IMR-90 (cell line): ENCODE results near the gene PSMD11. TPM values are rescaled to one million over a fixed set of nuclear protein-coding genes. Genes with fewer than 3 reads are reported as not detected.

ENCODE experiments used
- ATAC-seq: fragments of 200-7000 bp; cut with Tn5 transposase; 2 replicates; pipeline ENCODE4 v1.9.1; 2020; ENCODE audit warnings: low read depth, mild to moderate bottlenecking, moderate library complexity
- BruUV-seq: library from RNA; stranded (reverse); fragments of 400-500 nt; replicated peaks from 2 replicates; lab custom pipeline; 2021; lab: Mats Ljungman, UMichigan
- CTCF ChIA-PET: fragments of 300-600 bp; formaldehyde crosslinking; extraction: SDS; loops from one replicate; lab custom pipeline; 2021; ENCODE audit warnings: antibody characterized with exemption; lab: Yijun Ruan, JAX
- POLR2A ChIA-PET: fragments of 300-600 bp; sonication (Branson Sonifier 250); formaldehyde crosslinking; loops from one replicate; lab custom pipeline; 2022; ENCODE audit warnings: antibody characterized with exemption; ENCODE audit not compliant: unreplicated experiment; lab: Charles Lee
- DNase-seq: peaks from one replicate; pipeline ENCODE4 v3.0.0; 2013
- H2AFZ ChIP-seq: replicated peaks from 2 replicates; pipeline ENCODE3; 2013; ENCODE audit warnings: low read length, mild to moderate bottlenecking; ENCODE audit not compliant: poor library complexity
- H2AK5ac ChIP-seq: 2 replicates; pipeline ENCODE4 v1.6.1; 2013; ENCODE audit warnings: low read depth, low read length, inconsistent platforms
- H2AK9ac ChIP-seq: replicated peaks from 2 replicates; pipeline ENCODE3; 2013; ENCODE audit warnings: mild to moderate bottlenecking, low read depth, low read length, moderate library complexity; ENCODE audit not compliant: poor library complexity
- H2BK120ac ChIP-seq: 2 replicates; pipeline ENCODE4 v1.6.1; 2013; ENCODE audit warnings: low read depth, low read length, inconsistent platforms
- H2BK15ac ChIP-seq: 3 replicates; pipeline ENCODE4 v1.6.1; 2013; ENCODE audit warnings: low read depth, low read length, inconsistent platforms
- H2BK20ac ChIP-seq: 2 replicates; pipeline ENCODE4 v1.6.1; 2013; ENCODE audit warnings: low read depth, mild to moderate bottlenecking, inconsistent platforms, low read length, moderate library complexity
- H2BK5ac ChIP-seq: 2 replicates; pipeline ENCODE4 v1.6.1; 2013; ENCODE audit warnings: mild to moderate bottlenecking, low read depth, low read length, inconsistent platforms; ENCODE audit not compliant: poor library complexity, severe bottlenecking
- H3K14ac ChIP-seq: replicated peaks from 2 replicates; pipeline ENCODE4 v1.6.1; 2013; ENCODE audit warnings: low read depth, low read length, inconsistent platforms
- H3K18ac ChIP-seq: 2 replicates; pipeline ENCODE4 v1.6.1; 2013; ENCODE audit warnings: low read depth, low read length, control low read depth
- H3K23ac ChIP-seq: 2 replicates; pipeline ENCODE4 v1.6.1; 2013; ENCODE audit warnings: low read depth, low read length, inconsistent platforms
- H3K27ac ChIP-seq: 2 replicates; pipeline ENCODE4 v1.5.1; 2013; ENCODE audit warnings: mild to moderate bottlenecking, control low read depth, low read length; ENCODE audit not compliant: insufficient read depth
- H3K27me3 ChIP-seq: 2 replicates; pipeline ENCODE4 v1.6.1; 2013; ENCODE audit warnings: low read length; ENCODE audit not compliant: control insufficient read depth, insufficient read depth
- H3K36me3 ChIP-seq: 2 replicates; pipeline ENCODE4 v1.6.1; 2013; ENCODE audit warnings: low read length, mixed read lengths; ENCODE audit not compliant: control insufficient read depth, insufficient read depth
- H3K4ac ChIP-seq: 2 replicates; pipeline ENCODE4 v1.6.1; 2013; ENCODE audit warnings: low read depth, low read length, inconsistent platforms
- H3K4me1 ChIP-seq: 2 replicates; pipeline ENCODE4 v1.6.1; 2013; ENCODE audit warnings: low read length, mixed read lengths; ENCODE audit not compliant: control insufficient read depth, insufficient read depth
- H3K4me2 ChIP-seq: 2 replicates; pipeline ENCODE4 v1.6.1; 2013; ENCODE audit warnings: low read depth, mild to moderate bottlenecking, control low read depth, low read length, moderate library complexity
- H3K4me3 ChIP-seq: 2 replicates; pipeline ENCODE4 v1.5.1; 2013; ENCODE audit warnings: low read depth, mild to moderate bottlenecking, control low read depth, low read length, moderate library complexity; ENCODE audit not compliant: insufficient read depth
- H3K56ac ChIP-seq: 2 replicates; pipeline ENCODE4 v1.6.1; 2013; ENCODE audit warnings: low read length, inconsistent platforms; ENCODE audit not compliant: insufficient read depth; ENCODE audit errors: extremely low read depth
- H3K79me1 ChIP-seq, 2 experiments: 2 replicates each; pipeline ENCODE4 v1.6.1; 2013; ENCODE audit warnings: low read length in 2 of 2, inconsistent platforms in 1 of 2, low read depth in 1 of 2
- H3K9ac ChIP-seq: 2 replicates; pipeline ENCODE4 v1.6.1; 2013; ENCODE audit warnings: low read depth, low read length, control low read depth
- H3K9me1 ChIP-seq: 2 replicates; pipeline ENCODE4 v1.6.1; 2013; ENCODE audit warnings: low read length, inconsistent platforms; ENCODE audit not compliant: insufficient read depth
- H3K9me3 ChIP-seq: 2 replicates; pipeline ENCODE4 v1.6.1; 2013; ENCODE audit warnings: low read length; ENCODE audit not compliant: control insufficient read depth, insufficient read depth
- H4K20me1 ChIP-seq: 2 replicates; pipeline ENCODE4 v1.6.1; 2013; ENCODE audit warnings: low read length, inconsistent platforms; ENCODE audit not compliant: insufficient read depth
- H4K5ac ChIP-seq: 2 replicates; pipeline ENCODE4 v1.6.1; 2013; ENCODE audit warnings: mild to moderate bottlenecking, low read depth, low read length, control low read depth
- H4K8ac ChIP-seq, 2 experiments: 2 replicates each; pipeline ENCODE4 v1.6.1; 2013; ENCODE audit warnings: low read depth in 2 of 2, low read length in 2 of 2, control low read depth in 1 of 2, inconsistent platforms in 1 of 2
- H4K91ac ChIP-seq: 2 replicates; pipeline ENCODE4 v1.6.1; 2013; ENCODE audit warnings: low read depth, low read length, inconsistent platforms; ENCODE audit not compliant: insufficient read depth
- BHLHE40 ChIP-seq: fragments of 150-350 bp; IDR thresholded peaks from 2 replicates; pipeline ENCODE4 v1.6.1; 2016; ENCODE audit warnings: mild to moderate bottlenecking, low read depth, low read length
- CEBPB ChIP-seq: IDR thresholded peaks from 2 replicates; pipeline ENCODE4 v1.6.1; 2012; ENCODE audit warnings: low read depth, low read length, improper control_type of control experiment
- CHD1 ChIP-seq: IDR thresholded peaks from 2 replicates; pipeline ENCODE4 v1.6.1; 2012; ENCODE audit warnings: low read depth, low read length, improper control_type of control experiment
- MAFK ChIP-seq: IDR thresholded peaks from 2 replicates; pipeline ENCODE4 v1.6.1; 2012; ENCODE audit warnings: low read depth, low read length, improper control_type of control experiment
- NFE2L2 ChIP-seq: fragments of 150-350 bp; IDR thresholded peaks from 2 replicates; pipeline ENCODE4 v1.6.1; 2016; ENCODE audit warnings: low read depth, mild to moderate bottlenecking, low read length
- POLR2A ChIP-seq: IDR thresholded peaks from 2 replicates; pipeline ENCODE4 v1.6.1; 2012; ENCODE audit warnings: mild to moderate bottlenecking, low read depth, low read length
- RCOR1 ChIP-seq: IDR thresholded peaks from 2 replicates; pipeline ENCODE4 v1.6.1; 2012; ENCODE audit warnings: mild to moderate bottlenecking, low read length, improper control_type of control experiment; ENCODE audit not compliant: insufficient replicate concordance
- RFX5 ChIP-seq: IDR thresholded peaks from 2 replicates; pipeline ENCODE4 v1.8.0; 2012; ENCODE audit warnings: low read depth, mild to moderate bottlenecking, low read length, moderate library complexity
- WGBS, 2 experiments: methylation state at CpG; one replicate each; pipeline versions ENCODE4 v1.1.5 to v1.1.7; 2013; ENCODE audit warnings: missing lambda C conversion rate in 2 of 2; ENCODE audit not compliant: insufficient read length in 1 of 2; ENCODE audit errors: extremely low coverage in 2 of 2; 5-methylcytosine and 5-hydroxymethylcytosine counted together
- dilution Hi-C: fragments of 300-500 bp; cut with HindIII; formaldehyde crosslinking; loops from one replicate; pipeline ENCODE4 v1.14.3; 2018; ENCODE audit warnings: low sequenced_read_pairs; ENCODE audit not compliant: unreplicated experiment
- in situ Hi-C: fragments of 300-500 bp; cut with MboI; formaldehyde crosslinking; loops from 3 replicates; pipeline ENCODE4 v1.14.3; 2019; ENCODE audit warnings: low sequenced_read_pairs, inconsistent platforms, mixed read lengths
- intact Hi-C: fragments of 100-400 bp; cut with micrococcal nuclease; formaldehyde crosslinking; loops from 2 replicates; pipeline ENCODE4 v1.10.0; 2022
- polyA plus RNA-seq, 3 experiments: library from polyadenylated mRNA; depleted of rRNA; stranded (reverse); fragments of >200 nt; gene quantifications; 2 replicates each; pipeline ENCODE4 v1.2.3, GENCODE V29; 2012; ENCODE audit warnings: low replicate concordance in 1 of 3
- total RNA-seq: library from RNA; depleted of rRNA; stranded (reverse); fragments of >200 nt; gene quantifications from 2 replicates; pipeline ENCODE4 v1.2.3, GENCODE V29; 2012
- TF ChIP-seq, protein P1 (sequence below): conservative IDR thresholded peaks from 2 replicates; pipeline ENCODE4 v1.5.1; 2012; ENCODE audit warnings: mild to moderate bottlenecking, low read depth, low read length, improper control_type of control experiment

PSMD11 gene
- total and polyA plus RNA-seq, 2 of the 4 experiments (the other 2 are of a cell fraction): 64.7 to 85.9 TPM

DNA sequence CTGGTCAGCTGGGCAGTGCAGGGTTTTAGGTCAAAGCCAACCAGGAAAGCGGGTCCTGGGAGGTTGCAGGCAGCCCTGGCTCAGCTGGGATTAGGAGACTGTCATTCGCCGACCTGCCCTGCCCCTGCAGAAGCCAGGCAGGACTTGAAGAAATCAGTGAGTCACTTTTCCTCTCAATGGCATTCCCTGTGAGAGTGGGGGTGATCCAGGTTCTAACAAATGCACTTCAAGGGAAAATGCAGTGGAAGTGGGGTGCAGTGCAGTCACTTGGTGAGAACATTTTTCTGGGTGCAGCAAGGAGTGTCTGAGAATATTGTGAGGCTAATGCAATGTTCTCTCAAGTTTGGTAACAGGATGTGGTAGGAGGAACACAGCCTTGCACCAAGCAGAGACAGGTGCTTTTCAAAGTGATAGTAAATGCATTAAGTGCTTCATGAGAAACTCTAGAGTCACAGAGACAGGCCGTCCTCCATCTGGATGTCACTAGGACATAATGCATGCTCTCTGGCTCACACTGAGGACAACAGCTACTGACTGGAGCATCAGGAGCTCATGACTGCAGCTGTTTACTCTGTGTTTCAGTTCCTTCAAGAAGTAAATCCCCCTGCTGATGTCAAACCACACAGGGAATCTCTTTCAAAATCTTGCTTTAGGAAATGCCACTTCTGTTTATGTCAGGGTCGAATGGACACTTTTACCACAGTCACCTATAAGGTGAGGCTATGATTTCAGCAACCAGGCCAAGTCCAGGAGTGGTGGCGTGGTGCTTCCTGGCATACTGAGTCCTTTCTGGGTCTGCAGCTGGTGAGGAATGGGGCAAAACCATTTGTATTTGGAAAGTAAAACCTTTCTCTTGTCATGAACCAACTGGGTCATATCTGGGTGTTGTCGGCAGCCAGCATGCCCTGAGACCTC lies 59.2 kb downstream of the PSMD11 start (continued):
- TF ChIP-seq NFE2L2 (no peak), BHLHE40 (no peak)

DNA sequence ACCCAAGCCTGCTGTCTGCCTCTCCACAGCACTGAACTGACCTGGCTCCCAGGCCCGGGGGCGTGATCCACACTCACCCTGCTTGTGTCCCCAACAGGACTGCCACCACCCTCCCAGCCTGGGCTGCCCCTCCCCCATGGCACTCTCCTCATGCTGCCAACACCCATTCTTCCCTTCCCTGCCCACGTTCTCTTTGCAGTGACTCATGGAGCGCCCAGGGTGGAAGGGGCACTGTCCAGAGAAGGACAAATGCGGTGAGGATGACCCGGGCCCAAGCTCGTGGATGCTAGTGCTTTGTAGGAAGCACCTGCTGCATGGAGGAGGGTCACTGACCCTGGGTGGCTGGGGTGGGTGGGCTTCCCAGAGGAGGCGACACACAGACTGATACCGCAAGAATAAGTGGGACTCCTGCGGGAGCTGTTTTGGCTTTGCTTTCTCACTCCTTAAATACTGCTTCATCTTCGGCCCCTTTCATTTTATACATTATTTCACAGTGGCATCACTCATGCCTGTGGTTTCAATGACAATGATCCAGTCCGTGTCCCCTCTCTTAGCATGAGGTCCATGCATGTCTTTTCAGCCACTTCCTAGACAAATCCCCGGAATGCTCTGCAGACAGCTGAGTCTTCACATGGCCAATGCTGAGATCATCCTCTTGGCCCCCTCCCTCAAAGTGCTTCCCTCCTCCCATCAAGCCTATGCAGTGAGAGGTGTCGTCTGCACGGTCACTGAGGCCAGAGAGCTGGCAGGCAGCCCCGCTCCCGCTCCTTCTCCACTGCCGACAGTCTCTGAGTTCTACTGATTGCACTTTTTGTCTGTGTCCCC lies 60.1 kb downstream of the PSMD11 start:
- H3K27me3 ChIP-seq: peaks cover 8% of the 10 kb centered on the region; the same call in 1 of the 2 replicates
- H4K91ac ChIP-seq: no peak overlapping the region
- WGBS, 2 experiments: 47% methylated on average over 6 of the region's 18 CpGs; no CpG with 5 or more reads in 1 of the 2 experiments
- H3K4ac ChIP-seq: peak overlapping the region; percentile 40; the same call in 1 of the 2 replicates
- no peak overlapping the region for H3K14ac ChIP-seq
- H3K36me3 ChIP-seq: no peaks in the 10 kb centered on the region
- ChIA-PET CTCF (no interaction called here), POLR2A (no interaction called here)
- H3K79me1 ChIP-seq: no peaks in the 10 kb centered on the region
- no peaks in the 10 kb centered on the region for H4K20me1 ChIP-seq
- ATAC-seq: peak; percentile 30
- H3K18ac ChIP-seq: no peak overlapping the region
- H3K9me3 ChIP-seq: no peaks in the 10 kb centered on the region
- no peak for TF ChIP-seq RFX5
- no peak for TF ChIP-seq POLR2A
- TF ChIP-seq RCOR1: no peak
- TF ChIP-seq CHD1: no peak
- TF ChIP-seq NFE2L2: no peak
- TF ChIP-seq, protein P1, sequence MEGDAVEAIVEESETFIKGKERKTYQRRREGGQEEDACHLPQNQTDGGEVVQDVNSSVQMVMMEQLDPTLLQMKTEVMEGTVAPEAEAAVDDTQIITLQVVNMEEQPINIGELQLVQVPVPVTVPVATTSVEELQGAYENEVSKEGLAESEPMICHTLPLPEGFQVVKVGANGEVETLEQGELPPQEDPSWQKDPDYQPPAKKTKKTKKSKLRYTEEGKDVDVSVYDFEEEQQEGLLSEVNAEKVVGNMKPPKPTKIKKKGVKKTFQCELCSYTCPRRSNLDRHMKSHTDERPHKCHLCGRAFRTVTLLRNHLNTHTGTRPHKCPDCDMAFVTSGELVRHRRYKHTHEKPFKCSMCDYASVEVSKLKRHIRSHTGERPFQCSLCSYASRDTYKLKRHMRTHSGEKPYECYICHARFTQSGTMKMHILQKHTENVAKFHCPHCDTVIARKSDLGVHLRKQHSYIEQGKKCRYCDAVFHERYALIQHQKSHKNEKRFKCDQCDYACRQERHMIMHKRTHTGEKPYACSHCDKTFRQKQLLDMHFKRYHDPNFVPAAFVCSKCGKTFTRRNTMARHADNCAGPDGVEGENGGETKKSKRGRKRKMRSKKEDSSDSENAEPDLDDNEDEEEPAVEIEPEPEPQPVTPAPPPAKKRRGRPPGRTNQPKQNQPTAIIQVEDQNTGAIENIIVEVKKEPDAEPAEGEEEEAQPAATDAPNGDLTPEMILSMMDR: no peak
- TF ChIP-seq MAFK: no peak
- no peak for TF ChIP-seq BHLHE40
- no peak for TF ChIP-seq CEBPB
- H2AFZ ChIP-seq: peak overlapping the region; percentile 46
- no peak overlapping the region for H2AK5ac ChIP-seq
- no peak overlapping the region for H2BK5ac ChIP-seq
- H4K8ac ChIP-seq: no peak overlapping the region
- no peak for DNase-seq
- peak overlapping the region; percentile 30; the same call in 1 of the 2 replicates for H2BK120ac ChIP-seq
- H3K4me1 ChIP-seq: peaks cover 16% of the 10 kb centered on the region
- H3K9ac ChIP-seq: no peak overlapping the region
- H3K23ac ChIP-seq: peak overlapping the region; percentile 58; the same call in 1 of the 2 replicates
- 0 out of 2 replicates have a peak overlapping the region, but pooled peaks have one; percentile 17 for H3K4me2 ChIP-seq
- no peak overlapping the region for H3K27ac ChIP-seq
- intact Hi-C loops: no loop called here
- no peak overlapping the region for H3K4me3 ChIP-seq
- no peak overlapping the region for H2AK9ac ChIP-seq
- H2BK15ac ChIP-seq: no peak overlapping the region
- no peak overlapping the region for H2BK20ac ChIP-seq
- dilution Hi-C loops: no loop called here
- no TSS peak for BruUV-seq
- peaks cover 7% of the 10 kb centered on the region; the same call in 1 of the 2 replicates for H3K9me1 ChIP-seq
- H3K56ac ChIP-seq: no peak overlapping the region
- no peak overlapping the region for H4K5ac ChIP-seq
- in situ Hi-C loops: no loop called here
